Measurements from ENCODE around the gene ASB18. TPM values are rescaled to one million over a fixed set of nuclear protein-coding genes. Genes with fewer than 3 reads are reported as not detected.

ASB18 gene
- total and polyA plus RNA-seq, 2 of the 13 experiments (the other 11 are each of a cell fraction or from before 2014, with no cell fraction given), result not detected

GRCh38 chr2:236178890-236179235, 85.3 kb downstream of the ASB18 start:
- Histone ChIP-seq H3K4me3 (replicated peaks in 1 of 3; ENCODE audit: insufficient read depth in 1 of 3, low read depth in 2 of 3, low read length in 3 of 3) (peak overlapping the region; percentile 51 to 69 (median 52); a peak in 4 of 6 replicates), H4K20me1 (ENCODE audit: insufficient read depth, low read length) (no peaks in the 10 kb centered on the region; the same call in 1 of the 2 replicates), H3K9ac (ENCODE audit: insufficient read depth, low read depth, low read length) (no peak overlapping the region), H3K27me3 (ENCODE audit: control insufficient read depth in 1 of 2, insufficient read depth in 2 of 2, low read length in 2 of 2) (peaks cover 7 to 55% of the 10 kb centered on the region in 2 experiments; a peak in 4 of 5 replicates), H3K36me3 (replicated peaks in 1 of 2; ENCODE audit: control insufficient read depth in 1 of 2, insufficient read depth in 2 of 2, low read length in 2 of 2) (no peaks in the 10 kb centered on the region), H3K4me2 (ENCODE audit: low read depth, low read length) (peak overlapping the region; percentile 76), H3K79me2 (ENCODE audit: insufficient read depth, low read length) (no peaks in the 10 kb centered on the region), H3K9me3 (ENCODE audit: low read length) (no peaks in the 10 kb centered on the region), H3K4me1 (ENCODE audit: insufficient read depth, low read length) (0 out of 2 replicates have a peak, but pooled peaks cover 9% of the 10 kb centered on the region), H3K27ac (ENCODE audit: extremely low read length, insufficient read depth, low read length) (no peak overlapping the region), H2AFZ (ENCODE audit: low read length) (no peak overlapping the region)
- no peak for TF ChIP-seq NR2F2 (IDR thresholded peaks at IDR 0.05; ENCODE audit: borderline replicate concordance, low read depth)
- TF ChIP-seq ARID2 (CRISPR knock-in tag; IDR thresholded peaks at IDR 0.05; ENCODE audit: borderline replicate concordance), result 0 out of 2 replicates have a peak, but pooled peaks have one; percentile 3
- no TSS peak for BruUV-seq (replicated peaks)
- 26% methylated on average over 15 of the region's 15 CpGs for WGBS (ENCODE audit: low lambda C conversion rate)
- intact Hi-C loops (cut with micrococcal nuclease; ENCODE audit: unreplicated experiment) (no loop called here), in situ Hi-C loops (cut with HindIII; ENCODE audit: extremely low pct_ligation_motif_present, low pct_unique_long_range_greater_than_20kb) (loop anchor here (5.0 kb wide), 1 partner anchor 402 kb away; no protein-coding TSS in a partner anchor)
- DNase-seq (ENCODE audit: low spot score), result no peak
- ChIA-PET CTCF (ENCODE audit: low intra/inter-chr PET ratio, low total read pairs) (interaction anchor here (1.8 kb wide), 1 partner anchor 242 kb away, joined by 8 read pairs; no protein-coding TSS in a partner anchor), POLR2A (no interaction called here)
- ATAC-seq, result no peak
- FAIRE-seq, result no peak

GRCh38 chr2:236177967-236178889, 86.0 kb downstream of the ASB18 start:
- FAIRE-seq, result no peak
- H3K27ac ChIP-seq (ENCODE audit: extremely low read length, insufficient read depth, low read length), result no peak overlapping the region
- intact Hi-C loops (cut with micrococcal nuclease; ENCODE audit: unreplicated experiment) (no loop called here), in situ Hi-C loops (cut with HindIII; ENCODE audit: extremely low pct_ligation_motif_present, low pct_unique_long_range_greater_than_20kb) (loop anchor here (5.0 kb wide), 1 partner anchor 401 kb away; no protein-coding TSS in a partner anchor)
- H3K4me1 ChIP-seq (ENCODE audit: insufficient read depth, low read length), result 0 out of 2 replicates have a peak, but pooled peaks cover 9% of the 10 kb centered on the region
- H3K27me3 ChIP-seq (ENCODE audit: control insufficient read depth in 1 of 2, insufficient read depth in 2 of 2, low read length in 2 of 2), result peaks cover 13 to 61% of the 10 kb centered on the region in 2 experiments; a peak in 4 of 5 replicates
- H3K79me2 ChIP-seq (ENCODE audit: insufficient read depth, low read length), result no peaks in the 10 kb centered on the region
- H3K4me2 ChIP-seq (ENCODE audit: low read depth, low read length), result peak overlapping the region; percentile 76
- ChIA-PET POLR2A (no interaction called here), CTCF (ENCODE audit: low intra/inter-chr PET ratio, low total read pairs) (interaction anchor here (0.8 to 2.1 kb wide), 4 partner anchors 242 to 412 kb away, joined by 3 to 15 read pairs (median 7); no protein-coding TSS in a partner anchor)
- no peak overlapping the region for H2AFZ ChIP-seq (ENCODE audit: low read length)
- peak overlapping the region; percentile 51 to 69 (median 52) for H3K4me3 ChIP-seq (replicated peaks in 1 of 3; ENCODE audit: insufficient read depth in 1 of 3, low read depth in 2 of 3, low read length in 3 of 3)
- peak; percentile 54 for DNase-seq (ENCODE audit: low spot score)
- no peak overlapping the region for H3K9ac ChIP-seq (ENCODE audit: insufficient read depth, low read depth, low read length)
- H3K9me3 ChIP-seq (ENCODE audit: low read length), result no peaks in the 10 kb centered on the region
- BruUV-seq (replicated peaks), result no TSS peak
- ATAC-seq, result peak; percentile 81
- WGBS (ENCODE audit: low lambda C conversion rate), result 36% methylated on average over 55 of the region's 65 CpGs
- H3K36me3 ChIP-seq (replicated peaks in 1 of 2; ENCODE audit: control insufficient read depth in 1 of 2, insufficient read depth in 2 of 2, low read length in 2 of 2), result no peaks in the 10 kb centered on the region
- peaks cover 3% of the 10 kb centered on the region; the same call in 1 of the 2 replicates for H4K20me1 ChIP-seq (ENCODE audit: insufficient read depth, low read length)
- TF ChIP-seq ZNF556 (CRISPR knock-in tag; IDR thresholded peaks at IDR 0.05; ENCODE audit: borderline replicate concordance) (0 out of 2 replicates have a peak, but pooled peaks have one; percentile 56), SP4 (CRISPR knock-in tag; IDR thresholded peaks at IDR 0.05) (no peak), ZBED4 (CRISPR knock-in tag; IDR thresholded peaks at IDR 0.05; ENCODE audit: borderline replicate concordance) (no peak), TCF7L2 (IDR thresholded peaks at IDR 0.05; ENCODE audit: low read depth, low read length) (no peak), FOXP4 (CRISPR knock-in tag; IDR thresholded peaks at IDR 0.05) (no peak), GTF3A (CRISPR knock-in tag; conservative IDR thresholded peaks at IDR 0.05) (no peak; the same call in 1 of the 2 replicates), MEIS2 (CRISPR knock-in tag; IDR thresholded peaks at IDR 0.05) (peak; percentile 31; the same call in 1 of the 2 replicates), ZSCAN30 (CRISPR knock-in tag; IDR thresholded peaks at IDR 0.05) (no peak)
